HG02885 (cell line): Measurements from ENCODE around the gene ADAMTS2.

Source experiments
- ATAC-seq: cut with Tn5 transposase; IDR thresholded peaks from one replicate; pipeline ENCODE4 v1.9.1; 2021; ENCODE audit warnings: mild to moderate bottlenecking; ENCODE audit not compliant: unreplicated experiment, poor library complexity

Gene ADAMTS2

DNA sequence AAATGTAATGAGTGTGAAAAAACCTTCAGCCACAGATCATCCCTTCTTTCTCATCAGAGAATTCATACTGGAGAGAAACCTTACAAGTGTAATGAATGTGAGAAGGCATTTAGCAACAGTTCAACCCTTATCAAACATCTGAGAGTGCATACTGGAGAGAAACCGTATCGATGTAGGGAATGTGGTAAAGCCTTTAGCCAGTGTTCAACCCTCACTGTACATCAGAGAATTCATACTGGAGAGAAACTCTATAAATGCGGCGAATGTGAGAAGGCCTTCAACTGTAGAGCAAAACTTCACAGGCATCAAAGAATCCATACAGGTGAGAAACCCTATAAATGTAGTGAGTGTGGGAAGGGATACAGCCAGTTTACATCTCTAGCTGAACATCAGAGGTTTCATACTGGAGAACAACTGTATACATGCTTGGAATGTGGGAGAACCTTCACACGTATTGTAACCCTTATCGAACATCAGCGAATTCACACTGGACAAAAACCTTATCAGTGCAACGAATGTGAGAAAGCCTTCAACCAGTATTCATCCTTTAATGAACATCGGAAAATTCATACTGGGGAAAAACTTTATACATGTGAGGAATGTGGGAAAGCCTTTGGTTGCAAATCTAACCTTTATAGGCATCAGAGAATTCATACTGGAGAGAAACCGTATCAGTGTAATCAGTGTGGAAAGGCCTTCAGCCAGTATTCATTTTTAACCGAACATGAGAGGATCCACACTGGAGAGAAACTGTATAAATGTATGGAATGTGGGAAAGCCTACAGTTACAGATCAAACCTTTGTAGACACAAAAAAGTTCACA lies 265.9 kb downstream of the ADAMTS2 start:
- ATAC-seq: no peak

DNA sequence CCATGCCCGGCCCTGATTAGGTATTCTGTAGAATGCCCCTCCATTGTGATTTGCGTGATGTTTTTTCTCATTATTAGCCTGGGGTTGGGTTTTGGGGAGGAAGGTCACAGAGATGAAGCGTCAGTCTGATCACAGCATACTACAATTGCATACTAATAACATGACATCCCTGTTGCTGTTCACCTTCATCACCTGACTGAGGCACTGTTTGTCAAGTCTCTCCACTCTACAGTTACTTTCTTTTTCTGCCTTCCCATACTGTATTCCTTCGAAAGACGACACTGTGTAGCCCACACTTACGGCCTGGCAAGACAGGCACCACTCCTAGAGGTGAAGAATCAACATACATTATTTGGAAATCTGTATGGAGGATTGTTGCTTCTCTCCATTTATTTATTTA lies 279.6 kb downstream of the ADAMTS2 start:
- ATAC-seq: no peak

DNA sequence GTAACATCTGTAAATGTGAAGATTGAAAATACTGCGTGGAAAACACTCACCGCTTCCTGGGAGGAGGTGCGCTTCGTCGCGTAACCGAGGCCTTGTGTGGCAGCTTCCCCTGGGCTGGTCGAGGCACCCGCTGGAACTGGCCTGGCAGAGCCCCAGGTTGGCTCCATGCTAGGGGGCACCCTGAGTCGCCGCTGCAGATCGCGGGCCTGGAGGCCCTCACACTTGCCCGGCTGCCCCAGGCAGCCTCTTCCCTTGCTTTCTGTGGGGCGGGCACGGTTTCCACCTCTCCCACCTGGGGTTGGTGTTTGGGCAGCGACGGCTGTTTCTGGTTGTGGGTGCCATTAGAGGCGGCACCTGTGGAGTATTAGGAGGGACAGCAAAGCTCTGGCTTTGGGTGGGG lies 284.2 kb downstream of the ADAMTS2 start:
- no peak for ATAC-seq
